Inflammatory macrophage treated with lipopolysaccharide for 1 hour (primary cell): ENCODE results near the gene SCARB1.

Experiments used
- DNase-seq, 2 donors: peaks; one replicate each; pipeline ENCODE4 v3.0.0-alpha.2; 2020 to 2022

SCARB1 gene

DNA sequence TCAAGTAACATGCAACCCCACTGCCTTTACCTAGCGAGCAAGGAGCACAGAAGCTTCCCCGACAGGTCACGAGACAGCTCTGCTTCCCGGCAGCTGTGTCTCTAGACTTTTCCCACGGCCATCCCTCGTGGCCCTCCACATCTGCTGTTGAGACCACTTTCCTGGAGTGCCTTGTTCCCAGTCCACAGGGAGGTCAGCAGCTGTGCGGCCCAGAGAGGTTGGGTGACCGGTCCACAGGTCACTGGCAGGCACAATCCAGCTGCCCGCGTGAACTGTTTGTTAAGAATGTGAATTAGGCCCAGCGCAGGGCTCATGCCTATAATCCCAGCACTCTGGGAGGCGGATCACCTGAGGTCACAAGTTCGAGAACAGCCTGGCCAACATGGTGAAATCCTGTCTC lies 71.5 kb downstream of the SCARB1 start:
- no peak for DNase-seq

DNA sequence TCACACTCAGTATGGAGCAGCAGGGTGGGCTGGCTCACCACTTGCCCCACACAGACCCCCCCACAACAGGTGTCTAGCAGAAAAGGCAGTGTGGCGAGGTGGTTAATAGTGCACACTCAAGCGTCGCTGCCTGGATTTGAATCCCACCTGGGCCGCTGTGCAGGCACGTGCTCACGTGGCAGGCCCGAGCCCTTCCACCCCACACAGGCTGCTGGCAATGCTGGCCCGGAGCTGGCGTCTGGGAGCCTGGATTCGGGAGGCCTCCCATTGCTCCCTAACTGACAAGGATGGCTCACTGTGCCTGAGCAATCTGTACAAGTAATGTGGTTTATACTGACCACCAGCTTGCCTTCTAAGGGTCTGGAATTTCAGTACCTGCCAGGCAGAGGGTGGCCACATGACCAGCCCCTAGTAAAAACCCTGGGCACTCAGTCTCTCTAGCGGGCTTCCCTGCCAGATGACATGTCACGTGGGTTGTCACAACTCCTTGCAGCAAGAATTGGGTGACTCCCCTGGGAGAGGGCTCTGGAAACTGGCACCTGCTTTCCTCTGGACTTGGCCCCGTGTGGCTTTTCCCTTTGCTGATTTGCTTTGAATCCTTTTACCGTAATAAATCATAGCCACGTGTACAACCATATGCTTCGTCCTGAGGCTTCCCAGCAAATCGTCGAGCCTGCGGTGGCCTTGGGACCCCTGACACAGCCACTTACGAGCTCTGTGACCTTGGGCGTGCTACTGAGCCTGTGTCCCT lies 72.8 kb downstream of the SCARB1 start:
- DNase-seq, result no peak

DNA sequence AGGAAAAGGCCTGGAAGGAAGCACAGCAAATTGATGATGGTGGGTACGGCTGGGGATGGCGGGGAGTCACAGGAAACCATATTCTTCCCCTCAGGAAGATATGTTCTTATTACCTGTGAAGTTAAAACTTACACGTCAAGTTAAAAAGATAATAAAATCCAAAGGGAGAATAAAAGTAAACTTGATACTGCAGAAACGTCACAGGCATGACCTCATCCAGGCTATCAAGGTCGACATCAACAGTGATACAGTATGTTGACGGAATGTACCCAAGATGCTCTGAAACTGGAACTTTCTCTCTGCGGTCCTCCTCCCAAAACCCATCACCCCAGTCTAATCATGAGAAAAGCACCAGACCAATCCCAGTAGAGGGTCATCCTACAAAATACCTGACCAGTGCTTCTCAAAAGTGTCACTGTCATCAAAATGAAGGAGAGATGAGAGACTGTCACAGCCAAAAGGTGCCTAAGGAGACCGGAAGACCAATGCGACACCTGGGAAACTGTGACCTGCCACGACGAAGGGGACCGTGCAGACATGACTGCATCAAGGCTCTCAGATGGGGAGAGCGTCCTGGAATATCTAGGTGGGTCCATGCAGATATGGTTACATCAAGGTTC lies 74.6 kb downstream of the SCARB1 start:
- no peak for DNase-seq

DNA sequence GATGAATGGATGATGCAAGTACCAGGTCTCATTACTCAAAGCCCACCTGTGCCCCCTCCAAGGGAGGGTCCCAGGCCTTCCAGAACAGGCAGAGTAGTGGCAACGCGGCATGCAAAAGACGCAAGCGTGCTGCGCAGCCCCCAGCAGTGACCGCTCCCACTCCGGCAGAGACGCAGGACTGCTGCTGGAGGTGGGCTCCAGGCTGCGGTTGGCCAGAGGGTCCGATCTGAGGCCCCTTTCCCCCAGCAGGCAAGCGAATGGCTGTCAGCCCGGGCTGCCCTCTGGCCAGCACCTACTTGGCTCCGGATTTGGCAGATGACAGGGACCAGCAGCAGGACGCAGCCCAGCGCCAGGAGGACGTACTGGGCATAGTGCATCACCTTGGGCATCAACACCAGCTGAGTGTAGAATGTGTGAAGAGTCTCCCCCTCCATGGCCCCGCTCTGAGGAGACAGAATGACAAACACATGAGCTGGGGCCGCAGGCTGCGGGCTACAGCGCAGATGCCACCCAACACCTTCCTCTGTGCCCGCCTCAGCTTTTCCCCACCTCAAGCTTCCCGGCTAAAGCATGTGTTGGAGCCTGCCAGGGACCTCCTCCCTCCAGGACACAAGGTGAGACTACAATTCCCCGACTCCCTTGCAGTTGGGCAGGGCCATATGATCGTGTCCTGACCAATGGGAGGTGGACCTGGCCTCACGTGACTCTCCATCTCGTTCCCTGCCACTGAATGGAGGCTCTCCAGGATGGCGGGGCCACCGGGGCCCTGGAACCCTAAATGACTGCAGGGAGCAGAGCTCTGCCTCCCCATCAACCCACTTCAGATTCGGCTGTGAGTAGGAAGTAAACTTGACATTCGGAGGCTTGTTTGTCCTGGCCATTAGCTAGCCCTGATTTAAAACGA lies 77.4 kb downstream of the SCARB1 start:
- no peak for DNase-seq

DNA sequence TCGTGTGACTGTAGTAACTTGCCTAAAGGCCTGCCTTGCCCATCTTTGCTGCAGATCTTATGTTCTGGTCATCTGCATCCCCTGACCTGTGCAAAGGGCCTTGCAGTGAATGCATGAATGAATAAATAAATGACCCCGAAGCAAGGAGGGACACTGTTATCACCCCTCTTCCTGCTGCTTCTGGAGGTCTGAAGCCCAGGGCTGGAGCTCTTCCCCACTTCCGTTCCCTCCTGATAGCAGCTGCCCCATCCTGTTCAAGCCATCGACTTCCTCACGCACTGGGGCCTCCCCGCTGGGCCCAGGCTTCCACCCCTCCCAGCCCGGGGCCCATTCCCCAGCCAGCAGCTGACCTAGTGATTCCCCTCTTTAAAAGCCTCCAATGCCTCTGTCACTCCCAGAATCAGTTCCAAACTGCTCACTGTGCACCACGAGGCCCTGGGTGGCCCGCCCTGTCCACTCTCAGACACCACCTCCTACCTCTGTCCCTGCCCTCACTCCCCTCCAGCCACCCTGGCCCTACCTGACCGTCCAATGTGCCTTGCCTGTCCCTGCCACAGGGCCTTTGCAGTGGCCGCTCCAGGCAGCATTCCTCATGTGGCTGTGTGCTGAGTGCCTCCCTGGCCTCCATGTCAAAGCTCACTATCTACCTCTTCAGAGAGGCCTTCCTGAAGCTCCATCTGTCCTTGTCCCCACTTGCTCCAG lies 78.6 kb downstream of the SCARB1 start:
- no peak for DNase-seq

DNA sequence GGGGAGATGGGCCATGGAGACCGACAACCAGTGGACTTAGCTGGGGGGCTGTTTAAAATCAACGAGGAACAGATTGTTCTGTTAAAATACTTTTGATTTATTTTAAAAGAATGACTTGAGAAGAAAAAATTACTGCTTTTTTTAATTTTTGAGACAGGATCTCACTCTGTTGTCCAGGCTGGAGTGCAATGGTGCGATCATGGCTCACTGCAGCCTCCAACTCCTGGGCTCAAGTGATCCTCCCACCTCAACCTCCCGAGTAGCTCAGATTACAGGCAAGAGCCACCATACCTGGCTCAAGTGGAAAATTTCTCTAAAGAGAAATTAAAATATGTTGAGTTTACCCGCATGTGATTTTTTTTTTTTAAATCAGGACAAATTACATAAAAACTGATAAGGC lies 80.6 kb downstream of the SCARB1 start:
- DNase-seq, result no peak

DNA sequence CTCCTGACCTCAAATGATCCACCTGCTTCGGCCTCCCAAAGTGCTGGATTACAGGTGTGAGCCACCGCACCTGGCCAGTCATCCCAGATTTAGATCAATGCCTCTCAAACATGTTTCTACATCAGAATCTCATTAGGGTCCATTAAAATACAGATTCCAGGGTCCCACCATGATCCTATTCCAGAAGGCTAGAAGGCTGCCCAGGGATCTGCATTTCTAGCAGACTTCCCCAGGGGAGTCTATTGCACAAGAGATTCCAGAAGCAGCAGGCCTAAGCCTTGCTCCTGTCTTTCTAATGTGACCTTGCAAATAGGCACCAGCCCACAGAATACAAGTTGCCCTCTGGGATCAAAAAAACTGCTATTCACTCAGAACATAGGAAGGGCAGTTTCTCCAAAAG lies 81.5 kb downstream of the SCARB1 start:
- DNase-seq, result no peak

DNA sequence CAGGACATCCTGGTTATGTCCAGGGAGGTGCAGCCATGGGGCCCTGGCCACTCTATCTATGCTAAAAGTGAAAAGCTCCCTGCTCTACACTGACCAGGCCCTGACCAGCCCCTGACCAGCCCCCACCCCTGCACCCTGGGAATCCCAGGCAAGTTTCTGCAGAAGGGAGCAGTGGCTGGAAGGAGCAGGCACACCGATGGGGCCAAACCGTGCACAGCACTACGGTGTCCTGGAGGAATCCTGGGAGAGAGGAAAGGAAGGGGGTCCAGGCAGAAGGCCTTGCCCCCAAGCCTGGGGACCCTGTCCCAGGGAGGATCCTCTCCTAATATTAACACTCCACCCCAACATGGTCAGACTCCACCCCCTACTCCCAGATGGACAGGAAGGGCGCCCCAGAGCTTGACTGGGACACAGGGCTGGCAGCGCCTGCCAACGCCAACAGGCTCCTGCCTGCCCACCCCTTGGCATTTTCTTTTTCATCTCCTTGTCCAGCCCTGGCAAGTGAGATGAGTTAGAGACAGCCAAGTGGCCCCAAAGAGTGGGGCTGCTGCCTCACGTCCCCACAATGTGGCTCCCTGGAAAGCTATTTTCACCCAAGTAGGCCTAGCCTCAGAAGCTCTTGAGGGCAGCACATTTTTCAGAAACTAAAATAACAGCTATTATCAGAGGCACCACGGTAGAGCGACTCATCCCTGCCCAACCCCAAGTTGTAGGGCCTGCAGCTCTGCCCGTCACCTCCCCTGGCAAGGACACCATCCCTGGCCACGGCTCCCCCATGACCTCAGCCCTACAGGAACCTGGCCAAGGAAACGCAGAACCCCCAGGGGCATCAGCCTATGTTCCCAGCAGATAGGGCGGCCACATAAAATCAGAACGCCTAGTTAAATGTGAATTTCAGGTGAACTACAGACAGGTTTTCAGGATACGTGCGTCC lies 82.6 kb downstream of the SCARB1 start:
- DNase-seq, result no peak

DNA sequence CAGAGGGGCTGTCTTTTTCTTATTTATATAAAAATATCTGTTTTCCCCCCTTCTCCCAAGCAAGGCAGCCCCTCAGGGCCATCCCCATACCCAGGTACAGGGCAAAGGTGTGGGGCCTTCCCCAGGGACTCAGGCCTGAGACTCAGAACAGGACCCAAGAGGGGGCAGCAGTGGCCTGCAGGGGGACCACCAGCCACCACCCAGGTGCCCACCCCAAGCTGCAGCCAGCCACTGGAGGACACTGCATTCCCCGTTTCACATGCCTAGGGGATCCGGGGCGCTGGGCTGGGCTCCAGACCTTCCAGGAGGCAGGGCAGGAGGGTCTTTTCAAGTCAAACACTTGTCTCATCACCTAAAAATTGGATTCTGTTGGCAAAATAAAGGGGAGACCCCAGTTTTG lies 83.3 kb downstream of the SCARB1 start:
- DNase-seq, result no peak

DNA sequence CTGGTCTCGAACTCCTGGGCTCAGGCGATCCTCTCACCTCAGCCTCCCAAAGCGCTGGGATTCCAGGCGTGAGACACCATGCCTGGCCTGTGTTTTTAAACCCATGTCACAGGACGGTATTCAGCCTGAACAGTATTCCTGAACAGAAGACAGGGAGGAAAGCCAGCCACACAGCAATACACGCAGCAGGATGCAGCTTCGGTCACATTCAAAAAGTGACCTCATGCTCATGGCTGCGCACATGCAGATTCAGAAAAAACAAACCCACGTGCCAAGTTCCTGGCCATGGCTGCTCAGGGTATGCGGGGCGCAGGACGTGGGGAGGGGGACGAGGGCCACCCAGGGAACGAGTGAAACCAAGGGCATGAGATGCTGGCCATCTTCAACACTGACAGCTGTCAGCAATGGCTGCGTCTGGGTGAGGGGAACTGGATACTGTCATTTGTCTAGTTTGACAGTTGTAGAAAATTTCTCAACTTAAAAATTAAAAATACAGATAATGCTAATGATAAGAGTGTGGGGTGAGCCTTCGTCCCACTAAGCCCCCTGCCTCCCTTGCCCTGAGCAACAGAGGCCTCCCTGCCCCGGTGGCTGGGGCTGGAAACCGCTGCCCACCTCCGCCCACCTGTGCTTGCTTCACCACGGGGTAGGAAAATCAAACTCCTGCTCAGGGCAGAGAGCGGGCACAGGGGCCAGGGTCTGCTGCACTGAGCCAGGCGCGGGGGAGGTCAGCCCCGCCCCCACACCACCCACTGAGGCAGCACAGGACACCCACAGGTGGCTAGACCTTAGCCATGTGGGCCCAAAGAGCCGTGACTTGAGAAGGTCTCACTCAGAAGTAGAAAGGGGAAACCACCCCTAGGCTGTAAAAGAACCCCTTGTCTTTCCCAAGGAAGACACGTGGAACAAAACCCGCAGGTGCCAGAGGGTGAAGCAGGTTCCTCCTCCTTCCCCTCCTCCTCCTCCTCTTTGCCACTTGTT lies 84.2 kb downstream of the SCARB1 start:
- DNase-seq, result no peak

DNA sequence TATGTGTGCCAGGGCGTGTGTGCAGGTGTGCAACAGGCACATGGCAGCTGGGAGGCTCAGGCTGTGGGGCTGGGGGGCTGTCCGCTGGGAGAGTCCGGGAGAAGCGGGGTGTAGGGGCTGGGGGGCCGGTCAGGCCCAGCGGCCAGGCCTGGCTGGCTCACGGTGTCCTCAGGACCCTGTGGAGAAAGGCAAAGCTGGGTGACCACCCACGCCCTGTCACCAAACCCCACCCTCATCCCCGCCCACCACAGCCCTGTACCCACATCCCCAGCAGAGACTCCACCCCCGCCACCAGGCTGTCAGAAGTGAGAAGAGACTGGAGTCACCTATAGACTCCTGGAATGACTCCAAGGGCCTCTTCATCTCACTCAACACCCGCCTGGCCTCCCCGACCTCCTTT lies 85.3 kb downstream of the SCARB1 start:
- no peak for DNase-seq

DNA sequence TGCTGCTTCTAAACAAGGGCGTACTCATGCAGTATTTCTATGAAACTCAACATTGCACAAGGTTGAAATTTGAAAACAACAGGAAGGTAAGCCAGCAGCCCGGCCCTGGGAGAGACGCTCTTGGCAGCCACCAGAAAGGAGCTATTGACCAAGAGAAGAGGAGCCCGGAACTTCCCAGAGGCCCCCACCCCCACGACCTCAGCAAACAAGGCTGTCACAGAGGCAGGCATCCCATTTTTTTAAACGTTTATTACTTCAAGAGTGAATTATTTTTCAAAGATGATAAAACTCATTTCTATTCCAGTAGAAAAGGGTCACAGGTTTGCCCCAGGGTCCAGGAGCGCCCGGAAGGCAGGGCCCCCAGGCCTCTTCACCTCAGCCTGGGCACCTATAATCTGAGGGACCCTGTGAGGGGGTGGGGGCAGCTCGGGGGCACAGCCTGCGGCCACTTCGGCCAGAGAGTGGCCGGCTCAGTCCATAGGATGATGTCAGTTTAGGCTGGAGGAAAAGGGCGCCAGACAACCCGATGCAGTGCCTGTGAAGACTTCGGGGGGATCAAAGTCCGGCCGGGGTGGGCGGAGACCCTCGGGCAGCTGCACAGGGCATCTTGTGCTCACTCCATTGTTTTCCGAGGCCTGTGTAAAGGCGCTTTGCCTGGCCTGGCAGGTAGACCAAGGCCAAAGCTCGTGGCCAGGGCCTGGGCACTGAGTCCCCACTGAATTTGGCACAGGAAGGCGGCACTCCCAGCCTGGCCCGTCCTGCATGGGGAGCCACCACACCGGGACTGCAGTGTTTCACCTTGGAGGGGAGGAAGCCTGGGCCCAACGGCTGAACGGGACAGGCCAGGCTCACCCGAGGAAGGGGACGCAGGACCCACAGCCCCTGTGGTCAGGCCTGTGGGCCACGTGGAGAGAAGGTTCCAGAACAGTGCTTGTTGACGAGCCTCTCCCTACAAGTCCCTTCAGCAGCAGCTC lies 86.0 kb downstream of the SCARB1 start:
- DNase-seq, result peak; percentile 50 to 58

DNA sequence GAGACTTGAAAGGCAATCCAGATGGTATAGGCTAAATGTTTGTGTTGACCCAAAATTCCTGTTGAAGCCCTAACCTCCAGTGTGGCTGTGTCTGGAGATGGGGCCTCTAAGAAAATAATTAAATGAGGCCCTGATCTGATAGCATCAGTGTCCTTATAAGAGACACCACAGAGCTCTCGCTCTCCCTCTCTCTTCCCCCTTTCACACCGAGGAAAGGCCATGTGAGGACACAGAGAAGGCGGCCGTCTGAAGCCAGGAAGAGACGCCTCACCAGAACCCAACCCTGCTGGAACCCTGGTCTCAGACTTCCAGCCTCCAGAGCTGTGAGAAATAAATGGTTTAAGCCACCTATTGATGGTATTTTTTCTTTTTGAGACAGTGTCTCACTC lies 87.5 kb downstream of the SCARB1 start:
- DNase-seq, result peak in 1 of 2 donors; percentile 16

DNA sequence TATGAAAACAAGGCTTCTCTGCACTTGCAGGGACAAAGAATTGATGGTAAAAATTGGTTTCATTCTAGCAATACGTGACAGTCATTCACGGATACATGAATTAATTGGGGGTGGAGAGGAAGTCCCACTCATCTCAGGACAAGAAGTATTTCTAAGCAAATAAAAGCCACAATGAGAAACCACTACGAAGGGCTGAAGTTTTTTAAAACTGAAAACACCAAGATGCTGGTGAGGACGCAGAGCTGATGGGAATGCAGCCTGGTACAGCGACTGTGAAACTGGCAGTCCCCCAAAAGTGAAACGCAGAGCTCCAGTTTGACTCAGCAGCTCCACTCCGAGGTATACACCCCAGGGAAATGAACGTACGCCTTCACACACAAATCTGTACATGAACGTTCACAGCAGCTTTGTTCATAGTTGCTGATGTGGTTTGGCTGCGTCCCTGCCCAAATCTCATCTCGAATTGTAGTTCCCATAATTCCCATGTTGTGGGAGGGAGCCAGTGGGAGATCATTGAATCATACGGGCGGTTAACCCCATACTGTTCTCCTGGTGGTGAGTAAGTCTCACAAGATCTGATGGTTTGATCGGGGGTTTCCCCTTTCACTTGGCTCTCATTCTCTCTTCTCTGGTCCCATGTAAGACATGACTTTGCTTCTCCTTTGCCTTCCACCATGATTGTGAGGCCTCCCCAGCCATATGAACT lies 89.0 kb downstream of the SCARB1 start:
- DNase-seq, result peak; percentile 86 to 97

DNA sequence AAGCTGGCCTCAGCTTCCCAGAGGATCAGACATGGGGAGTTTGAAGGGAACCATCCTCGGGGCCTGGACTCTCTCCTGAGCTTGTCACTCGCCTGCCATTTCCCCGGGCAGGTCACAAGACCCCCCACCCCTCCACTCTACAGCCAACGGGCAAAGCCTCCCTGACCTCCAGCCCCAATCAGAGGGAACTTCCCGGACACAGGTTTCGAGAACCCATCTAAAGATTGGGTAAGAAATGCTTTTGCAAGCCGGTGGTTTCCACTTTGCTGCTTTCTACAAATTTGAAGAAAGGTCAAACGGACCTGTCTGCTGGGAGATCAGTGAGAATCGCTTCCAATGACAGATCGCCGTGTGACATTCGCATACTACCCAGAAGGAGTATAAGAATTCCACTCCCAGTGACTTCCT lies 89.6 kb downstream of the SCARB1 start:
- peak; percentile 97 to 99 for DNase-seq

DNA sequence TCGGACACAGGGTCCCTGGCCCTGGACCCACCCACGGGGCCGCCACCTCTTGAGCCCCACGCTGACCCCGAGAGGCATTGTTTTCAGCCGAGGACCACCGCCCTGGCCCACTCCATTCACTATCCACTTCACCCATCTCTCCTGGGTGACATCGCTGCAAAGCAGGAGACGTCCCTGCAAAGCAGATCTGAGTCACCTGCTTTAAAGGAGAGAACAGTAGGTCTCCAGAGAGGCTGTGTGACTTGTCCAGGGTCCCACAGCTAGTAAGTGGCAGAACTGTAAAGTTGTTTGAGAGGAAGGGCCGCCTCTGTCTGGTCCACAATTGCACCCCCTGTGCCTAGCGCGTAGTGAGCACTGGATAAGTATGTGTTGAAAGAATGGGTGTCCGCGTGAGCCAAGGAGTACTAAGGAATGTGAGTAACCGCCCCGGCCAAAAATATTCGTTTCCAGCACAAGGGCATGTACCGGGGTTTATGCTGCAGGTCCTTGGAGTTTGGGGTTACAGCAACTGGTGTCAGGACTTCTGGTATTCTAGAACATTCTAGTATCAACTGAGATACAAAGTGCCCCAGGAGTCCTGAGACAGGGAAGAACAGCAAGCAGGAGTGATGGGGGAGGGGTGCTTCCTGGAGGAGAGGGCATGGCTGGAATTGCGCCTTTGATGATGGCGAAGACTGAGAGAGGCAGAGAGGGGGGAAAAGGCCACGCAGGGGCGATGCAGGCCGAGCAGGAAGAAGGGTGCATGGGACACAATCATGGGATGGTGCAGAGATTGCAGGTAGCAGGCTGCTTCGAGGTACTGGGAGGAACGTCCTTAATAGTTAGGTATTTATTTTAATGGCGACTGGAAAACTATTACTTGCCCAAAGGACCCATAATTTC lies 91.1 kb downstream of the SCARB1 start:
- DNase-seq, result no peak

DNA sequence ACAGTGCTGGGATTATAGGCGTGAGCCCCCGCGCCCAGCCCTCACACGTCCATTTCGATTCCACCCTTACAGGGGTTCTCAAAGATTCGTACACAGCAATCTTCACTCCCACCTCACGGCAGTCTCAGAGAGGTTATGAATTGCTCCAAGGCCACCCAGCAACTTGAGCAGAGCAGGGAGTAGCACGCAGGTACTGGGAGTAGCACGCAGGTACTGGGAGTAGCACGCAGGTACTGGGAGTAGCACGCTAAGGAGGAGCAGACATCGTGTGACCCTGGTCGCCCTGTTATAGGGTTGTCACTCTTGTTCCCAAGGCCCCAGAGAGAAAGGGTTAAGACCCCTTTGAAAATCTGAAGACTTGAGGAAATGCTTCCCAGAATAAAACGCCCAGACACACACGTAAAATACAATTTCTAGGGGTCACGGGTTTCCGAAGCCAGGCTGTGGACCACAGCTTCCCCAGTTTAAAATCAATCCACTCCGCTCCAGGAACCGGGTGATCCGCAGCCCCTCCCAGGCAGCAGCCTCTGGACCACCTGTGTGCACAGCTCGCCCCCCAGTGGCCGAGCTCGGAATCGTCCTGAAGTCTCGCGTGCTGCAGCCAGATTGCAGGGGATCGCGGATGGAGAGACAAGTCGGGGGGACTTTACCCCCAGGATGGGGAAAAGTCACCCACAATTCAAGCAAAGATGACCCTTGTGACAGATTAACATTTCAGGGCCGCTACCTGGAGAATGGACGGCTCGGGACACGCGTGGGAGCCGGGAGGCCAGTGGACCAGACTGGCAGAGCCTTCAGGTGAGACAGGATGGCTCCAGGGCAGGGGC lies 92.0 kb downstream of the SCARB1 start:
- peak; percentile 56 to 96 for DNase-seq
